B cell (primary cell): ENCODE results near the gene PTPN13.

Source experiments
- CTCF ChIP-seq: fragments of 200-600 bp; IDR thresholded peaks from one replicate; pipeline ENCODE4 v1.8.0; 2022; ENCODE audit warnings: antibody characterized with exemption, mild to moderate bottlenecking
- EZH2 ChIP-seq: IDR thresholded peaks from 2 replicates; pipeline ENCODE4 v1.6.1; 2012; ENCODE audit warnings: borderline replicate concordance, low read depth, mild to moderate bottlenecking, moderate library complexity, low read length; ENCODE audit not compliant: insufficient read depth, poor library complexity, severe bottlenecking

- TF ChIP-seq CTCF (no peak), EZH2 (no peak)
These were observed 215.7 kb downstream of the PTPN13 start for GRCh38 chr4:86809809-86810208.
